GM15510 (cell line): Measurements from ENCODE around the gene RBM23.
A peak's percentile ranks its signal among the peaks of the same experiment; 100 is the strongest.

Experiments
- POLR2A ChIP-seq: IDR thresholded peaks from 3 replicates; pipeline ENCODE4 v1.6.1; 2011; ENCODE audit warnings: borderline replicate concordance; ENCODE audit not compliant: insufficient read length; ENCODE audit errors: extremely low read depth

The RBM23 gene

GRCh38 chr14:22918804-22919600 is at the start of gene RBM23:
Gene RBM23 (minus strand): TSS chr14:22919149.
- peak; percentile 52 for TF ChIP-seq POLR2A

GRCh38 chr14:22966783-22967269 is 47.9 kb upstream of the RBM23 start:
- no peak for TF ChIP-seq POLR2A

DNA sequence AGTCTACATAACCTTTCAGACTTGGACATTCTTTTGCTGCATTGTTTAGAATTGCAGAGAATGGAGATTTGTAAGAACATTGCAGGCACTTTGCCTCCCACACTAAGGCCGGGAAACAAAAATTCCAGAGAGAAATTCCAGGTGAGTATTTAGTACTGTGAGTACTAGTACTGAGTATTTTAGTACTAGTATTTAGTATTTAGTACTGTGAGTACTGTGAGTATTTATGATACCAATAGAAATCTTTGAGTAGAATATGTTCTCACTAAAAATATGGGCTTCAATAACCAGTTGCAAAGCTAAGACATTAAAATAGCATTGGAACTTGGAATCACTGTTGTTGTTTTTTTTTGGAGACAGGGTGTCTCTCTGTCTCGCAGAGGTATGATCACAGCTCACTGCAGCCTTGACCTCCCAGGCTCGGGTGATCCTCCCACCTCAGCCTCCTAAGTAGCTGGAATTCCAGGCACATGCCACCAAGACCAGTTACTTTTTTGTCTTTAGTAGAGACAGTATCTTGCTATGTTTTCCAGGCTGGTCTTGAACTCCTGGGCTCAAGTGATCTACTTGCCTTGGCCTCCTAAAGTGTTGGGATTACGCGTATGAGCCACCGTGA is 43.2 kb upstream of the RBM23 start:
- no peak for TF ChIP-seq POLR2A

DNA sequence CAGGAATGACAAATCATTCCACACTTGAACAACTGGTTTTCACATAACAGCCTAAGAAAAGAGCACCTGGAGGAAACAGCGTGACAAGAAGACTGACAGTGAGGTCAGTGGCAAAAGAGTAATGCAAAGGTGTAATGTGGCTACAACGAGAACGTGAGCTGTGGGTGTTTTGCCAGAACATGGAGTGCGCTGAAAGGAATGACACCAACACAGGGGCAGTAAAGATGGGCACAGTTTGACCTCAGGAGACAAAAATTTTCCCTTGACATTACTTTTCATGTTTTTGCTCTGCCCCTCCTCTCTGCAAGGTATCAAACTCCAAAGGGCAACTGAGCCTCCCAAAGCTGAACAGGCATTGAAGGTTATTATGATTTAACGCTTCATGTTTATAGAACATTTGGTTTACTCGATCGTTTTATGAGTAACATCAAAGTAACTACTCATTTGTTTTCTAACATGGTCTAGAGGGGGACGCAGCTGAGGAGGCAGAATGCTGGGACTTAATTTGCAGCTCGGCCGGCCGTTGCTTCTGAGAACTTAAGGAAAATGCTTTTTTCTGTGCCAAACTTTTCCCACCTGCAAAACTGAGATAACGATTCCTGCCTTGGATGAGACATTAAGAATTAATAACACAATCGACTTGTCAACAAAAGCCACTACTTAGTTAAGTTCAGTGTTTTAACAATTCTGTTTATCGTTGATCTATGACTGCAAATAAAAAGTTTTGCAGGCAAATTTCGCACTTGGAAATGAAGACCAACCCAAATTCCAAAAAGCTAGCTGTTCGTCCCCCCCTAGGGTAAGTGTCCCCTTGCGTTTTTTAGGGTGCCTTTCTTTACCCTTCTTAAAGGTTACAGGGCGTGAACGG is 37.0 kb upstream of the RBM23 start:
- TF ChIP-seq POLR2A: no peak

DNA sequence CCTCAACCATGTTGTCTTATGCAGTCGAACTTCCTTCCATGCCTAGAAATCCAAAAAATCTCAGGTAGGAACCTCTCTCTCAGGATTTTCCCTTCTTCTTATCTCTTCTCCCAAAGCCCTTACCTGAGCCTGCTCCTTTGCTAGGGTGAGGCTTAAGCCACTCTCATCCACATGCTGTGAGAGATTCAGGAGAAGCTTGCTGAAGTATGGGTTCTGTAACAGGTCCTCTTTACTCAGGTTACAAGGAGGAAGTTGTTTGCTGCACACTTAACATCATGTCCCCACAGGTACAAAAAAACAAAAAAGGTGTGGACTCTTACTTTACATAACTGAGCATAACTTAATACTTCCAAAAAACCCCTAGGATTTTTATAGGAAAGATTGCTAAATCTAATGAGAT is 33.5 kb upstream of the RBM23 start:
- no peak for TF ChIP-seq POLR2A

GRCh38 chr14:22945642-22946041 is 26.7 kb upstream of the RBM23 start:
- TF ChIP-seq POLR2A: no peak

DNA sequence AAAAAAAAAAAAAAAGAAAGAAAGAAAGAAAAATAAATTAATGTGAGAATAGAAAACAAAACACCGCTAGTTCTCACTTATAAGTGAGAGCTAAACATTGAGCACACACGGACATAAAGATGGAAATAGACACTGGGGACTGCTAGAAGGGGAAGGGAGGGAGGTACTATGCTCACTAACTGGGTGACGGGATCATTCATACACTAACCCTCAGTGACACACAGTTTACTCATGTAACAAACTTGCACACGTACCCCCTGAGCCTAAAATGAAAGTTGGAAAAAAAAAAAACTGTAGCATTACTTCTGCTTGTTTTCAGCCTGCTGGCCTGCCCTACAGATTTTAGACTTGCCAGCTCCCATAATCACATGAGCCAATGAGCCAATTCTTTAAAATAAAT is 20.7 kb upstream of the RBM23 start:
- TF ChIP-seq POLR2A: no peak

DNA sequence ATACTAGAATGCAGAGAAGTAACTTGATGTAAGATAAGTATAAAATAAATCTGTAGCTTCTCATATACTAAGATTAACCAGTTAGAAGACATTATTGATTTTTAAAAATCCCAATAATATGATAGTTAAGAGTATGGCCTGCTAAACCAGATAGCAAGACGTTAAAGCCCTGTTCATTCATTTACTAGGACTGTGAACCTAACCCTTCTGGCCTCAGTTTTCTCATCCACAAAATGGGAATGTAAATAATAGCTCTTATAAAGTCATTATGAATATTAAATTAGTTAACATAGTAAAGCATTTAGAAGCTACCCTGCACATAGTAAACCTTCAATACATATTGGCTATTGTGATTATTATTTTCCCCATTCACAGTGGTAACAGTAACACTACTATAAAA is 16.2 kb upstream of the RBM23 start:
- TF ChIP-seq POLR2A: no peak

GRCh38 chr14:22932146-22932545 is 13.2 kb upstream of the RBM23 start:
- no peak for TF ChIP-seq POLR2A

DNA sequence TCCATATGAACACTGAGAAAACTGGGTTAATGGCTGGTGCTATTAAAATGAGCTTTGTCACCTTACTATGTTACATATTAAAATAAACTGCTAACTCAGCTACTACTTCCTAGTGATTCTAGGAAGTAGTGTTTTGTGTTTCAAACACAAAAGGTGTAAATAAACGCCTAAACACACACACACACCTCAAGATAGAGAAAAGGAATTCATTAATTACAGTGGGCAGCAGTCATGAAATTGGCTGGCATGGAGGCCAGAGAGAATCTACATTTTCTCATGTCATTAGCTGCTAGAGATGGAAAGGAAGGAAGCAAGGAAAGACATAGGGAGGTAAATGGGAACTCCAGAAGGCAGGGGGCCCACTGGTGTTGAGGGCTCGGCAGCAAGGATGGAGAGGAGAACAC is 11.0 kb upstream of the RBM23 start:
- TF ChIP-seq POLR2A: no peak

- peak; percentile 81 for TF ChIP-seq POLR2A
These were observed 10.4 kb upstream of the RBM23 start, which contains the start of gene PRMT5 for GRCh38 chr14:22929104-22929960. Gene PRMT5 (minus strand): TSS chr14:22929376. CDS start chr14:22929361, 15 bp downstream.

GRCh38 chr14:22928237-22929103 is 9.5 kb upstream of the RBM23 start:
- TF ChIP-seq POLR2A: no peak

- no peak for TF ChIP-seq POLR2A
These were observed 7.4 kb upstream of the RBM23 start for GRCh38 chr14:22926316-22926715.
